GM21786 (cell line): ENCODE data around the gene TMEM150B.

ENCODE experiments used
- ATAC-seq: cut with Tn5 transposase; IDR thresholded peaks from one replicate; pipeline ENCODE4 v1.9.1; 2021; ENCODE audit not compliant: unreplicated experiment

Gene TMEM150B

DNA sequence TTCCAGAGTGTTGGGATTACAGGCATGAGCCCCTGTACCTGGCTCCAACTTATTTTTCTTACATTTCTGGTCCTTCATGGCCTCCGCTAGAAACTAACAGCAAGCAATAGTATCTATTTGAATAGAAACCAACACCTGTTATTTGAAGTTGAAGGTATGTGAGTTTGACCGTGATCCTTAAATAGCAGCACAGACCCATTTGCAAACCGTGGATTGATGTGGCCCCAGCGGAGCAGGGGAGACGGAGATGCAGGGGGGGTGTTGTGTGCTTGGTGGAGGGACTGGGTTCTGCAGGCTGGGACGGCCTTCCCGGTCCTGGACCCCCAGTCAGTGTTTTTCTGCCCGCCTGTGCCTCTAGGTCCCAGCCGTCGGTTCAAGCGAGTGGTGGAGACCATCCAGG lies 16.9 kb downstream of the TMEM150B start:
- no peak for ATAC-seq

DNA sequence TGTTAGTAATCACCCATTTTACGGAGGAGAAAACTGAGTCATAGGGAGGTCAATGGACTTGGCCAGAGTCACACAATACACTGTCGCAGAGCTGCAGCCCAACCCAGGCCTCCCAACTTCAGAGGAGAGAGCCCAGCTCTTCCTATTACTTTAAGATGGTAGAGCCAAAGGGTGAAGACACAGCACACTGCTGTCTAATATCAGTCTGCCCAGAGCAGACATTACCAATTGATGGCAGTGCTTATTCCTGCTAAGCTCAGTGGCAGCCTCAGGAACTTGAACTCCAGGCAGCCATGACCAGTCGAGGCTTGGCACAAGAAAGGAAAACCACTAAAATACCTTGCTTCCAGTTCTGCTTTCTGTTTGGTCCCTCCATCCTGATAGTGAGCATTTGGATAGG lies 18.4 kb downstream of the TMEM150B start:
- no peak for ATAC-seq

DNA sequence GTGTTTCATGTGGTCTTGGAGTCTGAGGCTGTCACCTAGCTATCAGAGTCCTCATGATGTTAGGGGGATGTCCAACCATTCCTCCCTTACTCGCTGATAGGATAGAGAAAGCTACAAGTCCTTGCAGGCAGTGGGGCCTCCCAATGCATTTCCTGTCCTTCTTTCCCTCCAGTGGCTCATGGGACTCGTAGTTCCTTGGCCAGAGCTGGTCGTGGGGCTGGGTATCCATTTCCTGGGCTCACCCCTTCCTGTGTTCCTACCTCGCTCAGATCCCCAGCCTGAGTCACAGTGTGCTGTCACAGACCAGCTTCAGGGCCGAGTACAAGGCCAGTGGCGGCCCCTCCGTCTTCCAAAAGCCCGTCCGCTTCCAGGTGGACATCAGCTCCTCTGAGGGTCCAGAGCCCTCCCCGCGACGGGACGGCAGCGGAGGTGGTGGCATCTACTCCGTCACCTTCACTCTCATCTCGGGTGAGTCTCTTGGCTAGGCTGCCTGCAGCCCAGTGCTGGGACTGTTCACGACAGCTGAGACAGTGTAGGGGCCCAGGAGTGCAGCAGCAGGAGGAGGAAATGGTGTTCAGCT lies 19.1 kb downstream of the TMEM150B start:
- no peak for ATAC-seq

DNA sequence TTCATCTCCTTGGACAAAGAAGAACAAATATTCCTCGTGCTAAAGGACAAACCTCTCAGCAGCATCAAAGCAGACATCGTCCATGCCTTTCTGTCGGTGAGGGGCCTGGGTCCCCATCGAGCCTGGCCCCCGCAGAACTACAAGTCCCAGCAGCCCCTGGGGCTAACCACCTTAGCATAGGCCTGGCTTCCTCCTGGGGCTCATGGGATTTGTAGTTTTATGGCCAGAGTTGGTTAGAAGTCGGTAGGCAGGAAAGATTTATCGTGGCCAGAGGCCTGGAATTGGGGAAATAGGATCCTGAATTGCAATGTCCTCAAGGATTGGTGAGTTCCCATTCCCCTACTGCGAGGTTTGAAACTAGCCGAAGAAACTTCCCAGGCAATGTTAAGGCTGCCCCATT lies 19.6 kb downstream of the TMEM150B start:
- no peak for ATAC-seq

DNA sequence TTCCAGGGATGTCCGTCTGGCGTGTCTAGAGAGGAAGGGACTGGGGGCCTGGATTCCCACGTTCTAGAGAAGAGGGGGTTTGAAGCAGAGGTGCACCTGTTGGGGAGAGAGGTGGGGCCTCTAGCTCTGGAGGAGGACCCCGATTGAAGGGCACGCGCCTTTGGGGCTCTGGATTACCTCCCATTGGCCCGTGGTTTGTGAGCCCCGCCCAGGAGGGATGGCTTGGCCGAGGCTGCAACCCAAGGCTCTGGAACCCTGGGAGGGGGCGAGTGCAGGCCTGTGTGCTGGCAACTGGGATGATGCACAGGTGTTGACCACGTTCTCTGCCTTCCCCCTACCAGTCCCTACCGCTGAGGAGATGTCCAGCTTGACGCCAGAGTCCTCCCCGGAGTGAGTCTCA lies 20.2 kb downstream of the TMEM150B start:
- ATAC-seq: no peak

DNA sequence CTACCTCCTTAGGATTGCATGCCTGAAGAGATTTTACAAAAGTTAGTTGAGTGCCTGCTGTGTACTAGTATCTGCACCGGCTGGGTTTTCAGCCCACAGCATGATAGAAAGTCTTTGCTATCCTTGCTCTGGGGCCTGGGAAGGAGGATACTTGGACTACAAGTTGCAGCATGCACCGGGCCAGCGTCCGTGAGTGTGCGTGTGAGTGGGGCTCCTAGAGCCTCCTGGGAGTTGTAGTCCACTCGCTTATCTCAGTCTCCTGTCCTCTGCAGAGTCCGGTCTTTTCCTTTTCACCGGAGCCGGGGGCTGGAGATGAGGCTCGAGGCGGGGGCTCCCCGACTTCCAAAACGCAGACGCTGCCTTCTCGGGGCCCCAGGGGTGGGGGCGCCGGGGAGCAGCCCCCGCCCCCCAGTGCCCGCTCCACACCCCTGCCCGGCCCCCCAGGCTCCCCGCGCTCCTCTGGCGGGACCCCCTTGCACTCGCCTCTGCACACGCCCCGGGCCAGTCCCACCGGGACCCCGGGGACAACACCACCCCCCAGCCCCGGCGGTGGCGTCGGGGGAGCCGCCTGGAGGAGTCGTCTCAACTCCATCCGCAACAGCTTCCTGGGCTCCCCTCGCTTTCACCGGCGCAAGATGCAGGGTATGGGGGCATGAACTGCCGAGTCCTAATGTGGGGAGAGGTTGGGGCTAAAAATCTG lies 20.7 kb downstream of the TMEM150B start:
- no peak for ATAC-seq

DNA sequence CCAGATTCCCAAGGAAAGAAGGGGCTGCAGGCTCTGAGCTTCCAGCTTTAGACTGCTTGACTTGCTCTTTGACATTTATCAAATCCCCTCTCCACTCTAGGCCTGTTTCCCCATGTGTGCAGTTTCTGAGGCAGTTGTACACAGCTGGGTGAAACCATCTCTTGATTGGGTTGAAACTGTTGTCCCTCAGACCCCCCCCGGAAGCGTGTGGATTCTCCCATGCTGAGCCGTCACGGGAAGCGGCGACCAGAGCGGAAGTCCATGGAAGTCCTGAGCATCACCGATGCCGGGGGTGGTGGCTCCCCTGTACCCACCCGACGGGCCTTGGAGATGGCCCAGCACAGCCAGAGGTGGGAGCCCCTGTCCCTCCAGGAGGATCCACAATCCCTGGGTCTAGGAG lies 21.7 kb downstream of the TMEM150B start:
- ATAC-seq: no peak

DNA sequence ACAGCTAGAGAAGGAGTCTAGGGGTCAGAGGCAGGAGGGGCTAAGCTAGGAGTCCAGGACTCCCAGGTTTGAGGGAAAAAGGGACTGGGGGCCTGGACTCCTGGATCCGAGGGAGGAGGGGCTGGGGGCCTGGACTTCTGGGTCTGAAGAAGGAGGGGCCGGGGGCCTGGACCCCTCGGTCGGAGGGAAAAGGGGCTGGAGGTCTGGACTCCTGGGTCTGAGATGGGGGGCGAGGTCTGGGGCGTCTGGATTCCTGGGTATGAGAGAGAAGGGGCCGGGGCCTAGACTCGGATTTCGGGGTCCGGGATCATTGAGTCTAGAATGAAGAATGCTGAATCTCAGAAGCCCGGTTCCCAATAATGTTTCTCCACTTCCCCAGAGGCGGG lies 22.8 kb downstream of the TMEM150B start:
- no peak for ATAC-seq

DNA sequence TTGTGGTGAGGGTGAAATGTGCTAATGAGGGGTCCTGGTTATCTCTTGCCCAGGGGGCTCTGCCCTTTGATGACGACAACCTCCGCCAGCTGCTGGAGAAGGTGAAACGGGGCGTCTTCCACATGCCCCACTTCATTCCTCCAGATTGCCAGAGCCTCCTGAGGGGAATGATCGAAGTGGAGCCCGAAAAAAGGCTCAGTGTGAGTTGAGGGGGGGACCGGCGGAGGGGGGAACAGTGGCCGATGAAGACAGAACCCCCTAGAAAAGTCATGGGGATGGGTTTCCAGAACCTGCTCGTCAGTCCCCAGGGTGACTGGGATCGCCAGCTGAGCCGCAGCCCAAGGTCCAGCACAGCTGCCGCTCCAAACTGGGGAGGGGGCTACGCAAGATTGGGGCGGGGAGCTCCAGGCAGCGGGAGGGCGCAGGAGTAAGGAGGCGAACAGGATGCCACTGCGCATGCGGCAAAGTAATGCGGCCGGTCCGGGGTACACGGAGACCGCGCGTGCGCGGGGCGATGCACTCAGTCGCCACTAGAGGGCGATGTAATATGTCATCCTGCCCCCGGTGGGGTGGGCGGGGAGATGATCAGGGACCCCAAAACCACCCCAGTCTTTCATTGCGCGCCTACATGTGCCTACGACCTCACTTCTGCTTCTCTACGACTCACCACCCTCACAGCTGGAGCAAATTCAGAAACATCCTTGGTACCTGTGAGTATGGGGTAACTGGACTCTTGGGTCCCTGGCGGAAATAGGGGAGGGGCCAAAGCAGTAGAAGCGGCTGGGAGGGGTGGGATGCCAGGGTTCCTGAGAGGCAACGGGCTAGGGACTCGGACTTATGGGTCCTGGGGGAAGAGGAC lies 23.5 kb downstream of the TMEM150B start:
- ATAC-seq: peak; percentile 76

DNA sequence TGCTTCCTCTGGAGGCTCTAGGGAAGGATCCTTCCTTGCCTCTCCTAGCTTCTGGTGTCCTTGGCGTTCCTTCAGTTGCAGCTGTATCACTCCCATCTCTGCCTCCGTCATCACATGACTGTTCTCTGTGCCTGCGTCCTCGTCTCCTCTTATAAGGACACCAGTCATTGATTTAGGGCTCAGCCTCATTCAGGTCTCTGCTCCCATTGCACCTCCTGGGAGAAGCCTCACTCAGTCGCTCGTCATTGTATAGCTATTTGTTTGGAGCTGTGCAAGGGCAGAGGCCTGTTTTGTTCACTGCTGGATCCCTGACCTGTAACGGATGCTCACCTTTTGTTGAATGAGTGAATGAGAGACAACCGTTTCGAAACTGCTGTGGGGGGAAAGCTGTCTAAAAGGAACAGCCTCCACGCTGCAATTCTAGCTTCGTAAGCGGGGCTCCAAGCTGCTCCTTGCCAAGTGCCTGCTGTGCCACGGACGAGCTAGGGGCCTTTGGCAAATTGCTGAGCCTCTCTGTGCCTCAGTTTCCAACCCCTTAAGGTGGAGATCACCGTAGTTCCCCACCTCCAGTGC lies 24.2 kb downstream of the TMEM150B start:
- no peak for ATAC-seq

DNA sequence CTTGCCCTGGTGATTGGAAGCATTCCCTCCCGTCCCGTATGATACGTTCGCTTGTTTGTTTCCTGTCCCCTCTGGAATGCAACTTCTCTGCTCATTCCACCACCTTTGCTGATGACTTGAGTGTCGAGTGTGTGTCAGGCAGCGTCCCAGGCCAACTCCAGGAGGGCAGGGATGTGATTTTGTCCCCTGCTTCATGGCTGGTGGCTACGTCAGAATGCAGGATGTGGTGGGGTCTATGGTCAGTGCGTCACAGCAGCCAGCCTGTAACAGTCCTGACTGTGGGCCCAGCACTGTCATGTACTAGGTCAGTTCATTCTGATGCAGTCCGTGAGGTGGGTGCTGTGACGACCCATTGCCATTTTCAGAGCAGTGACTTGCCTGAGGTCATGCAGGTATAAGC lies 25.1 kb downstream of the TMEM150B start:
- ATAC-seq: no peak

DNA sequence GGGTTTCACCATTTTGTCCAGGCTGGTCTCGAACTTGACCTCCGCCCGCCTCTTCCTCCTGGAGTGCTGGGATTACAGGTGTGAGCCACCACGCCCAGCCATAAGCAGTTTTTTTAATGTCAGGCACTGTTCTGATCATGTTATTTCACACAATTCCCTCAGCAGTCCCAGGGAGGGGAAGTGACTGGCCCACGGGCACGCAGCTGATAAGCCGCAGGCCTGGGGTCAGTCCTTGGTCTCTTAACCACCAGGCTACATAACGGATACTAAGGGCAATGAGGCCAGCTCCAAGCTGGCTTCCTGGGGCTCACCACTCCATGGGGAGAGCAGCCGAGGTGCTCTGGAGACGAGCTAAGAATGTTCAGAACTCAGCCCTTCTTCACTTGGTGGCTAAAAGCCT lies 27.9 kb downstream of the TMEM150B start:
- ATAC-seq: no peak

DNA sequence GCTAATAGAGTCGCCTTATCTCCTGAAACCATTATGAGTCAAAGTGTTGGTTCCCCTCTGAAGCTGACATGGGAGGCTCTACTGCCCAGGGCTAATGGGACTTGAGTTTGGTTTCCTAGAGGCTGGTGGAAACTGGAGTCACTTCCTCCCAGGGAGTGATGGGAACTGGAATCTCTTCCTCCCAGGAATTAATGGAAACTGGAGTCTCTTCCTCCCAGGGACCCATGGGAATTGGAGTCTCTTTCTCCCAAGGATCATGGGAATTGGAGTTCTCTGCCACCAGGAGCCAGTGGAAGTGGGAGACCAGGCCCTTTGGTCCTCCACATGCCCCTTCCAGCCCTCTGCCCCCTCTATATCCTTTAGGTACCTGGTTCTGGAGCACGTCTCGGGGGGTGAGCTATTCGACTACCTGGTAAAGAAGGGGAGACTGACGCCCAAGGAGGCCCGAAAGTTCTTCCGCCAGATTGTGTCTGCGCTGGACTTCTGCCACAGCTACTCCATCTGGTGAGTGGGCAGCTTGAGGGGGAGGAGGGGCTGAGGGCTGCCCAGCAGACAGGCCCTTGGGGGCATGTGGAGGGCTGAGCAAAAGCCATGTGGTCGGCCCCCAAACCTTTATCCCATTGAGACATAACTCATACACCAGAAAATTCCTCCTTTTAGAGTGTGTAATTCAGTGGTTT lies 35.9 kb downstream of the TMEM150B start:
- ATAC-seq: no peak

DNA sequence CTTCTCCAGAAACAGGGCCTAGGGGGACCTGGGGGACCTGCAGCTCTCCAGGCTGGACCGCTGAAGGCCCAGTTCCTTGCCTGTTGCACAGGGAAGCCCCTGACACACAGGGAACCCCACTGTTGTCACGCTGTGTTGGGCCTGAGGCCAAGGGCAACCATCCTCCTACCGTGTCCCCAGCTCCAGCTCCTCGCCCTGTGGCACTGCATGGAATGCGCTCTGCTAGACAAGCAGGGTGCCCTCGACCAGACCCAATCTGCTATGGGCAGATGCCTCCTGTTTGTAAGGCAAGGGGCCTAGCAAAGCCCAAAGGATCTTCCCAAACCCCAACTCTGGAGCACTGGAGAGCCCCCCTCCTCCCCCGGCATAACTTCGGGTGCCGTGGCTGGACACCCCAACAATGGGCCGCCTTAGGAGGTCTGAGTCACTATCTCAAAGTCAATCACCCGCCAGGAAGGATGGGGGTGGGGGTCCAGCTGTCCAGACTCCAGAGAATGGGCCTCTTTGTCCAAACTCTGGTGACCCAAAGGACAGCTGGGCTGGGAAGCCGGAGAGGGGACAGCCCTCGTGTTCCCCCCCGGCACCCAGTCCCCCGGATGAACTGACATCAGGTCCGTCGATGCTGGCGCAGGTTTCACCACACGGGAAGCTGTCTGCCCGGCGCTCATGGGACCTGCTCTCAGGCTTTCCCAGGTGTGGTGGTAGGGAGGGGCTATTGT lies 37.6 kb downstream of the TMEM150B start:
- no peak for ATAC-seq

DNA sequence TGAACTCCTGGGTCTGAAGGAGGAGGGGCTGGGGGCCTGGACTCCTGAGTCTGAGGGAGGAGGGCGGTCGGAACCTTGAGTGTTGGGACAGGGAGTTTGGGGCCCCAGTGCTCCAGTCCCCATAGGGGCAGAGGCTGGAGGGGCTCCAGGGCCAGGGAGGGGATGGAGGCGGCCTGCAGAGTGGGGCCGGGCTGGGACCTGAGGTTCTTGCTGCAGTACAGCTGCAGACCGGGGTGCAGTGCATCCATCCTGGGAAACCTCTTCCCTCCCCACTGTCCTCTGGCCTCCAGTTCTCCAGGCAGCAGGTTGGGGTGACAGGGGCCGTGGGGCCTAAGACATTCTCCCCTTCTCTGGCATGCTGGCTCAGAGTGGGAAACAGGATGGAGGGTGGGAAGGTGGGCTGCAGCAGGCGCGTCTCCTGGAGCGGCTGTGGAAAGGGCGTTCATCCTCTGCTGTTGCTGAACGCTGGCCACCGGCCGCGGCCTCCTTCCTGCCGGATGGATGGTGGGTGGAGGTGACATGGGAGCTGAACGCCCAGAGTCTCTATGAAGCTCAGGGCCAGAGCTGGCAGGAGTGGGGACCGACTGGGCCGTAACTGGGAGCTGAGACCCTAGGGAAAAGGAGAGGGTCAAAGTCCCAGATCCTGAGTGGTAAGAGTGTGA lies 39.8 kb downstream of the TMEM150B start:
- no peak for ATAC-seq

DNA sequence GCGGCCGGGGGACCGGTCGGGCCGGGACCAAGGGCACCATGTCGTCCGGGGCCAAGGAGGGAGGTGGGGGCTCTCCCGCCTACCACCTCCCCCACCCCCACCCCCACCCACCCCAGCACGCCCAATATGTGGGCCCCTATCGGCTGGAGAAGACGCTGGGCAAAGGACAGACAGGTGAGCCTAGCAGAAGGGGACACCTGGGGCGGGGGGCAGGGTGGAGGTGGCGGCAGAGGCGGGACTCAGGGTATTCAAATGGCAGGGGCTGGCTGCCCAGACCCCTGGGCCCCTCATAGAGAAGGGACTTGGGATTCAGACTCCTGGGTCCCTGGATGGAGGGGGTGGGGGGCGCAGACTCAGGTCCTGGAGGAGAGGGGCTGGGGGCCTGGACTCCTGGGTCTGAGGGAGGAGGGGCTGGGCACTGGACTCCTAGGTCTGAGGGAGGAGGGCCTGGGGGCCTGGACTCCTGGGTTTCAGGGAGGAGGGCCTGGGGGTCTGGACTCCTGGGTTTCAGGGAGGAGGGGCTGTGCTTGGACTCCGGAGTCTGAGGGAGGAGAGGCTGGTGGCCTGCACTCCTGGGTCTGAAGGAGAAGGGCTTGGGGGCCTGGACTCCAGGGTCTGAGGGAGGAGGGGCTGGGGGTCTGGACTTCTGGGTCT lies 40.6 kb downstream of the TMEM150B start:
- ATAC-seq: no peak

DNA sequence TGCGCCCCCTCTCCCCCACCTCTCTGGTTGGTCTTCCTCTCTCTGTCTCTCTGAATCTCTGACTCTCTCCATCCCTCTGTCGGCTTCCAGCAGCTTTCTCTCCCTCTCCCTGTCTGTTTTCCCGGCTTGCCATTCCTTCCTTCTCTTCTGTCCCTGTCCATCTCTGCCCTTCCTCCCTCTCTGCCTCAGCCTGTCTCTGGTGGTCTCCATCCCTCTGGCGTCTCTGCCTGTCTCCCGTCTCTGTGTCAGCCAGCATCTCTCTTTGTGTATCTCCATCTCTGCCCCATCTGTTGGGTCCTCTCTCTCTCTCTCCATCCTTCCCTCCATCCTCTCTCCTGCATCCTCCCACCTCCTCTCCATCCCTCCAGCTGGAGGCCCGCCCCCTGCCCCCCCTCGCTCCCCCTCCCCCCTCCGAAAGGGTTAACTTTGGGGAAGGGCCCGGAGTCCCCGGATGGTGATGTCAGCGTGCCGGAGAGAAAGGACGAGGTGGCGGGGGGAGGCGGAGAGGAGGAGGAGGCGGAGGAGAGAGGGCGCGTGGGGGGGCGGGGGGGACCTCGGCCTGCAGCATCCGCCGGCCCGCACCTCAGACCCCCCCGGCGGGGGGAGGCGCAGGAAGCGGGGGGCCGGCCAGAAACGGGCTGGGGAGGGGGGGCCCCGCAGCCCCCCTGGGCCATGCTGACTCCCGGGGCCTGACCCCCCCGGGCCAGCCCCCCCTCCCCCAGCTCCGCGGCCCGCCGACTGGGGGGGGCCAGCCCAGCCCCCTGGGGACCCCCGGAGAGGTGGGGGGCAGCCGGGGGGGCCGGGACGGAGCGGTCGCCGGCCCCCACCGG lies 41.4 kb downstream of the TMEM150B start, which contains the start of gene BRSK1:
BRSK1 (plus strand) TSS at position 450 of the 830 bp plus-strand sequence. CDS start 446 bp downstream, outside the sequence.
- ATAC-seq: no peak
